Hepatocyte (in vitro differentiated cells): ENCODE measurements around the gene GPC2.
"Not testable (repeated sequence)": the region's sequence is repeated elsewhere in the genome, so short reads cannot be mapped to it uniquely, and the experiment has no call there.

Source experiments
- EZH2 ChIP-seq: fragments of 200-600 bp; sonication (generic); IDR thresholded peaks from 2 replicates; pipeline ENCODE4 v1.6.1; 2016; ENCODE audit warnings: antibody characterized with exemption, mild to moderate bottlenecking, borderline replicate concordance
- EZH2phosphoT487 ChIP-seq: fragments of 200-600 bp; sonication (generic); IDR thresholded peaks from one replicate; pipeline ENCODE4 v1.6.1; 2018; ENCODE audit warnings: antibody characterized with exemption, mild to moderate bottlenecking, low read depth, moderate library complexity; ENCODE audit not compliant: unreplicated experiment, severe bottlenecking
- TF ChIP-seq, protein P1 (sequence below): fragments of 200-600 bp; sonication (generic); IDR thresholded peaks from 2 replicates; pipeline ENCODE4 v1.5.1; 2016; ENCODE audit warnings: antibody characterized with exemption, mild to moderate bottlenecking; ENCODE audit not compliant: poor library complexity

DNA sequence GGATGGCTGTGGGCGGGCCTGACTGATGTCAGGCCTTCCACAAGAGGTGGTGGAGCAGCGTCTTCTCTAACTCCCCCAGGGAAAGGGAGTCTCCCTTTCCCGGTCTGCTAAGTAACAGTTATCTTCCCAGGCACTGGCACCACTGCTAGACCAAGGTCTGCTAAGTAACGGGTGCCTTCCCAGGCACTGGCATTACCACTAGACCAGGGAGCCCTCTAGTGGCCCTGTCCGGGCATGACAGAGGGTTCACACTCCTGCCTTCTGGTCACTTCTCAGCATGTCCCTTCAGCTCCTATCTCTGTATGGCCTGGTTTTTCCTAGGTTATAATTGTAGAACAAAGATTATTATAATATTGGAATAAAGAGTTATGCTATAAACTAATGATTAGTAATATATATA lies 40.8 kb upstream of the GPC2 start:
- TF ChIP-seq, protein P1, sequence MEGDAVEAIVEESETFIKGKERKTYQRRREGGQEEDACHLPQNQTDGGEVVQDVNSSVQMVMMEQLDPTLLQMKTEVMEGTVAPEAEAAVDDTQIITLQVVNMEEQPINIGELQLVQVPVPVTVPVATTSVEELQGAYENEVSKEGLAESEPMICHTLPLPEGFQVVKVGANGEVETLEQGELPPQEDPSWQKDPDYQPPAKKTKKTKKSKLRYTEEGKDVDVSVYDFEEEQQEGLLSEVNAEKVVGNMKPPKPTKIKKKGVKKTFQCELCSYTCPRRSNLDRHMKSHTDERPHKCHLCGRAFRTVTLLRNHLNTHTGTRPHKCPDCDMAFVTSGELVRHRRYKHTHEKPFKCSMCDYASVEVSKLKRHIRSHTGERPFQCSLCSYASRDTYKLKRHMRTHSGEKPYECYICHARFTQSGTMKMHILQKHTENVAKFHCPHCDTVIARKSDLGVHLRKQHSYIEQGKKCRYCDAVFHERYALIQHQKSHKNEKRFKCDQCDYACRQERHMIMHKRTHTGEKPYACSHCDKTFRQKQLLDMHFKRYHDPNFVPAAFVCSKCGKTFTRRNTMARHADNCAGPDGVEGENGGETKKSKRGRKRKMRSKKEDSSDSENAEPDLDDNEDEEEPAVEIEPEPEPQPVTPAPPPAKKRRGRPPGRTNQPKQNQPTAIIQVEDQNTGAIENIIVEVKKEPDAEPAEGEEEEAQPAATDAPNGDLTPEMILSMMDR: peak; percentile 54
- not testable (repeated sequence) for TF ChIP-seq EZH2phosphoT487, EZH2
